DOHH2 (cell line): ENCODE data around the gene ARMH2.
A peak's percentile ranks its signal among the peaks of the same experiment; 100 is the strongest.

Source experiments
- H3F3A ChIP-seq: fragments of 200-600 bp; sonication (generic), shearing (Covaris generic); 2 replicates; pipeline ENCODE4 v1.6.0; 2016; ENCODE audit warnings: antibody characterized with exemption, mild to moderate bottlenecking; ENCODE audit not compliant: control insufficient read depth, insufficient read depth
- H3K27ac ChIP-seq: fragments of 200-600 bp; sonication (generic); 2 replicates; pipeline ENCODE4 v1.5.1; 2014; ENCODE audit warnings: low read depth, mild to moderate bottlenecking, low read length, moderate library complexity
- H3K27me3 ChIP-seq: fragments of 200-600 bp; sonication (generic); 2 replicates; pipeline ENCODE4 v1.6.1; 2014; ENCODE audit warnings: mild to moderate bottlenecking, low read length, mixed read lengths; ENCODE audit not compliant: control insufficient read depth
- H3K36me3 ChIP-seq: fragments of 200-600 bp; sonication (generic); 2 replicates; pipeline ENCODE4 v1.6.1; 2014; ENCODE audit warnings: mild to moderate bottlenecking, low read length, moderate library complexity, mixed read lengths; ENCODE audit not compliant: control insufficient read depth
- H3K4me1 ChIP-seq: fragments of 200-600 bp; sonication (generic); 2 replicates; pipeline ENCODE4 v1.6.1; 2014; ENCODE audit warnings: mild to moderate bottlenecking, low read length, mixed read lengths; ENCODE audit not compliant: control insufficient read depth
- H3K4me2 ChIP-seq: fragments of 200-600 bp; sonication (generic); 2 replicates; pipeline ENCODE4 v1.6.0; 2014; ENCODE audit warnings: mild to moderate bottlenecking, low read length, moderate library complexity
- H3K4me3 ChIP-seq: fragments of 200-600 bp; sonication (generic); 2 replicates; pipeline ENCODE4 v1.5.1; 2014; ENCODE audit warnings: mild to moderate bottlenecking, low read length, mixed read lengths
- H3K79me2 ChIP-seq: fragments of 200-600 bp; sonication (generic); 2 replicates; pipeline ENCODE4 v1.6.1; 2014; ENCODE audit warnings: mild to moderate bottlenecking, low read length, mixed read lengths; ENCODE audit not compliant: control insufficient read depth
- H3K9me2 ChIP-seq: fragments of 200-600 bp; sonication (generic); replicated peaks from 2 replicates; pipeline ENCODE4 v1.6.1; 2014; ENCODE audit warnings: mild to moderate bottlenecking, low read length, mixed read lengths; ENCODE audit not compliant: control insufficient read depth
- H3K9me3 ChIP-seq: fragments of 200-600 bp; sonication (generic); 2 replicates; pipeline ENCODE4 v1.6.1; 2014; ENCODE audit warnings: antibody characterized with exemption, low read length, mixed read lengths; ENCODE audit not compliant: control insufficient read depth, insufficient read depth
- H4K20me1 ChIP-seq: fragments of 200-600 bp; sonication (generic); 2 replicates; pipeline ENCODE4 v1.6.0; 2014; ENCODE audit warnings: low read depth, mild to moderate bottlenecking, antibody characterized with exemption, low read length, moderate library complexity; ENCODE audit not compliant: control insufficient read depth, insufficient read depth
- CTCF ChIP-seq: fragments of 200-600 bp; sonication (generic); IDR thresholded peaks from one replicate; pipeline ENCODE4 v1.5.1; 2014; ENCODE audit warnings: antibody characterized with exemption, mild to moderate bottlenecking, low read depth, low read length; ENCODE audit not compliant: poor library complexity, severe bottlenecking
- EZH2phosphoT487 ChIP-seq: fragments of 200-600 bp; sonication (generic); IDR thresholded peaks from 2 replicates; pipeline ENCODE4 v1.6.1; 2017; ENCODE audit warnings: borderline replicate concordance, mild to moderate bottlenecking, antibody characterized with exemption, low read length, moderate library complexity, mixed read lengths

The ARMH2 gene

GRCh38 chr6:24775520-24776058, 23.1 kb downstream of the ARMH2 start:
- Histone ChIP-seq H3K27me3 (no peaks in the 10 kb centered on the region), H3F3A (peaks cover 8% of the 10 kb centered on the region; the same call in 1 of the 2 replicates), H4K20me1 (peaks cover 34% of the 10 kb centered on the region), H3K4me1 (peaks cover 36% of the 10 kb centered on the region), H3K4me2 (peak overlapping the region; percentile 97), H3K9me2 (no peaks in the 10 kb centered on the region), H3K79me2 (peaks cover 58% of the 10 kb centered on the region), H3K9me3 (no peaks in the 10 kb centered on the region), H3K4me3 (peak overlapping the region; percentile 100), H3K36me3 (peaks cover 57% of the 10 kb centered on the region), H3K27ac (peak overlapping the region; percentile 95)
- TF ChIP-seq CTCF (no peak), EZH2phosphoT487 (no peak)

GRCh38 chr6:24774696-24775519, 23.8 kb downstream of the ARMH2 start, which contains the start of gene GMNN:
Gene GMNN (plus strand): TSS chr6:24774937. CDS start chr6:24777247, 2,310 bp downstream.
- Histone ChIP-seq H3K79me2 (peaks cover 51% of the 10 kb centered on the region), H3K27me3 (no peaks in the 10 kb centered on the region), H3K9me2 (no peaks in the 10 kb centered on the region), H3K27ac (peak within 1 kb of the TSS; percentile 95), H3K9me3 (no peaks in the 10 kb centered on the region), H3K4me2 (peak within 1 kb of the TSS; percentile 97), H3K36me3 (peaks cover 50% of the 10 kb centered on the region), H3F3A (peaks cover 8% of the 10 kb centered on the region; the same call in 1 of the 2 replicates), H3K4me1 (peaks cover 36% of the 10 kb centered on the region), H4K20me1 (peaks cover 28% of the 10 kb centered on the region), H3K4me3 (peak within 1 kb of the TSS; percentile 100)
- no peak for TF ChIP-seq CTCF
- TF ChIP-seq EZH2phosphoT487 = no peak

GRCh38 chr6:24768361-24768760, 30.4 kb downstream of the ARMH2 start:
- Histone ChIP-seq H3K4me1 (no peaks in the 10 kb centered on the region; the same call in 1 of the 2 replicates), H3K27ac (no peak overlapping the region), H3K79me2 (no peaks in the 10 kb centered on the region), H4K20me1 (no peaks in the 10 kb centered on the region), H3K4me2 (no peak overlapping the region), H3K4me3 (no peak overlapping the region), H3K9me2 (no peaks in the 10 kb centered on the region), H3K9me3 (no peaks in the 10 kb centered on the region), H3F3A (0 out of 2 replicates have a peak, but pooled peaks cover 6% of the 10 kb centered on the region), H3K27me3 (no peaks in the 10 kb centered on the region), H3K36me3 (no peaks in the 10 kb centered on the region)
- TF ChIP-seq CTCF (no peak), EZH2phosphoT487 (no peak)
